ENCODE results near the gene SLC6A17.

Gene SLC6A17

DNA sequence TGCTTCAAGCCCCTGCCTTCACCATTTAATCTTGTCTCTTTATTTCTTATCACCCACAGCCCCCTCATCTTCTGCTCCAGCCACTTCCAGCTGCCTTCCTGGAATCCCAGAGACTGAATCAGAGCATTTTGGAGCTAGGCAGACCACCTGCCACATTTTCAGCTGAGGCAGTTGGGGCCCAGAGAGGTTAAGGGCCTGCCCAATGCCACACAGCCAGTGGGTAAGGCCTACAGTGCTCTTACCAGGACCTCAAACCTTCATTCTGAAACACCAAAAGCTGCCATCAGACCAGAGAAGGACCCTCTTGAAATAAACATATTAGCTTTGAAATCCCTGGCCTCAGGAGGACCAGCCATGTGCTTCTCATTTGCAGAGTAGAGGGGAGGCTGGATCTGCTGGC, 17.6 kb upstream of the SLC6A17 start:
- TF ChIP-seq, protein P1, sequence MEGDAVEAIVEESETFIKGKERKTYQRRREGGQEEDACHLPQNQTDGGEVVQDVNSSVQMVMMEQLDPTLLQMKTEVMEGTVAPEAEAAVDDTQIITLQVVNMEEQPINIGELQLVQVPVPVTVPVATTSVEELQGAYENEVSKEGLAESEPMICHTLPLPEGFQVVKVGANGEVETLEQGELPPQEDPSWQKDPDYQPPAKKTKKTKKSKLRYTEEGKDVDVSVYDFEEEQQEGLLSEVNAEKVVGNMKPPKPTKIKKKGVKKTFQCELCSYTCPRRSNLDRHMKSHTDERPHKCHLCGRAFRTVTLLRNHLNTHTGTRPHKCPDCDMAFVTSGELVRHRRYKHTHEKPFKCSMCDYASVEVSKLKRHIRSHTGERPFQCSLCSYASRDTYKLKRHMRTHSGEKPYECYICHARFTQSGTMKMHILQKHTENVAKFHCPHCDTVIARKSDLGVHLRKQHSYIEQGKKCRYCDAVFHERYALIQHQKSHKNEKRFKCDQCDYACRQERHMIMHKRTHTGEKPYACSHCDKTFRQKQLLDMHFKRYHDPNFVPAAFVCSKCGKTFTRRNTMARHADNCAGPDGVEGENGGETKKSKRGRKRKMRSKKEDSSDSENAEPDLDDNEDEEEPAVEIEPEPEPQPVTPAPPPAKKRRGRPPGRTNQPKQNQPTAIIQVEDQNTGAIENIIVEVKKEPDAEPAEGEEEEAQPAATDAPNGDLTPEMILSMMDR (IDR thresholded peaks at IDR 0.05; ENCODE audit: control extremely low read depth, extremely low read depth, low read depth, missing control alignments) = no peak
- ChIA-PET POLR2A (no interaction called here), CTCF (interaction anchor here (0.7 to 1.3 kb wide), 5 partner anchors 9 to 75 kb away, joined by 3 to 4 read pairs (median 3); no protein-coding TSS in a partner anchor)
- no peak for DNase-seq (ENCODE audit: extremely low spot score)

DNA sequence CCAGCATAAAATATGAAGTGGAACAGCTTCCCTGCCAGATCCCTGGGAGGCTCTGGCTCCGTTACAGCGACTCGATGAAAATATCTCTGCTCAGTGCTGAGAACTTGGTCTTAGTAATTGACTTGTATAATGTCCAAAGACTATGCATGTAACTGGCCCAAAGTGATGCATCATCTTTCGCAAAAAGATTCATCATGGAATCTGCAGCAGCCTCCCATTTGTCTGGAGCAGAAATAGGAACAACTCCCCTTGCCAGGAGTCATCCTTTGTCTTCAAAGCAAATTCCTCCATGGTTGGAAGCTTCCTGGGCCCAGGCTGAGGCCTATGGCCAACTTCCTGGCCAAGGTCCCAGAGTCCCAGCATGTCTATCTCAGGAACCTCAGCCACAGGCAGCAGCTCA, 16.9 kb upstream of the SLC6A17 start:
- no peak for DNase-seq (ENCODE audit: extremely low spot score)
- TF ChIP-seq, protein P1 (IDR thresholded peaks at IDR 0.05; ENCODE audit: control extremely low read depth, extremely low read depth, low read depth, missing control alignments) = no peak
- ChIA-PET CTCF (interaction anchor here (0.9 to 1.3 kb wide), 8 partner anchors 9 to 362 kb away, joined by 3 to 4 read pairs (median 3); no protein-coding TSS in a partner anchor), POLR2A (no interaction called here)

DNA sequence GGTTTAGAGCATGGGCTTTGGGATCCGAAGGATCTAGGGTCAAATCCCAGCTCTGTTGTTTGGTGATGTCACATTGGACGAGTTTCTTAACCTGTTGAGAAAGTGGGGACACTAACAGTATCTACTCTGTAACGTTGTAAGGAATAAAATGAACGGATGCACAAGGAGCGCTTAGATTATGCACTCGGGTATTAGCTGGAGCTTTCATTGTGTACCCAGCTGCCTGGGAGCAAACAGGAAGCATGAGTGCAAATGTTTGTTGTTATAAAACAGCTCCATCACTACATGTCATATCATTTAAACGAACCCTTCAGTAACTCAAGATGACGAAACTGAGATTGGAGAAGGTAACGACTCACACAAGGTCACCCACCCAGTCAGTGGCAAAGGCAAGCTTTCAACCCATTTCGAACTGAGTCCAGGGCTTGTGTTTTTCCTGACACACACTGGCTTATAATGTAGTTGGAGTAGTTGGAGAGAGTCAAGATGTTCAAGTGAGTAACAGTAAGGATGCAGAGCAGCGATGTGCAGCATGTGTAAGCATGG, 16.2 kb upstream of the SLC6A17 start:
- no peak for DNase-seq (ENCODE audit: extremely low spot score)
- CTCF ChIA-PET = interaction anchor here (0.9 to 1.2 kb wide), 8 partner anchors 8 to 361 kb away, joined by 3 to 4 read pairs (median 3); no protein-coding TSS in a partner anchor
- POLR2A ChIA-PET = no interaction called here

DNA sequence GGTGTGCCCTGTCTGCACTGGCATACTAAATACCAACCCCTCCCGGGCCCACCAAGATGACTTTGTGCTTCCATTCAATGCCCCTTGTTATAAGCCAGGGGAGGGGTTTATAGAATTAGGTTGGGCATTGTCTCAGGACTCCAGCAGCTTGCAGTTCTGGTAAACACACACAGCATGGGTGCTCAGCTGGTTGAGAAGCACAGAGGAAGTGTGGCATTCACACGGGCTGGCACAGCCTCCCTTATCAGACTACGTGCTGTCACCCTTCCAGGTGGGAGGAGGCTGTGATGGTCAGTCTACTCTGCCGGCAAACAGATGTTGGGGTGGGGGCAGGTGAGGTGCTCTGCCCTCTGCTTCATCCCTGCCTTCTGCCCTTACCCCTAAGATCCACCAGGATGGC, 15.0 kb upstream of the SLC6A17 start:
- ChIA-PET CTCF (interaction anchor here (1.2 to 1.8 kb wide), 2 partner anchors 10 to 361 kb away, joined by 3 to 5 read pairs; no protein-coding TSS in a partner anchor), POLR2A (no interaction called here)
- DNase-seq (ENCODE audit: extremely low spot score) = no peak
- TF ChIP-seq, protein P1 (IDR thresholded peaks at IDR 0.05; ENCODE audit: control extremely low read depth, extremely low read depth, low read depth, missing control alignments) = no peak

More for the DNA sequence above, 16.2 kb upstream of the SLC6A17 start:
- TF ChIP-seq, protein P1 (IDR thresholded peaks at IDR 0.05; ENCODE audit: control extremely low read depth, extremely low read depth, low read depth, missing control alignments) = no peak

DNA sequence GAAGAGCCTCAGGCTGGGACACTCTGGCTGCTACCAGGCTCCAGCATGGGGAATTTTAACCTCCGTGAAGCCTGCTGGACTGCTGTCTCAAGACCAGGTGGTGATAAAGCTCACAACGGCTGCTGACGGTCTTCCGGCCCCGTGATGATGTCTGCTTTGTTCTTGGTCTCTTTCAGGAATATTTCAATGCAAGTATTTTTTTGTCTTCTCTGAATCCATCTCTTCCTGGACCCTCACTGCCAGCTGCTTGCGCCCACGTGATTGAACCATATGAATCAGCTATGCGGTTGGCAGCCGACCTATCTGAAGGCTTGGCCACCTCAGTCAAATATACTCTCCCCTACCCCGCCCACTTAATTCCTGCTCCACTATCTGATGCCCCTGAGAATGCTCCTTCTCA, 14.6 kb upstream of the SLC6A17 start:
- ChIA-PET POLR2A (no interaction called here), CTCF (interaction anchor here (1.8 kb wide), 1 partner anchor 360 kb away, joined by 5 read pairs; no protein-coding TSS in a partner anchor)
- TF ChIP-seq, protein P1 (IDR thresholded peaks at IDR 0.05; ENCODE audit: control extremely low read depth, extremely low read depth, low read depth, missing control alignments) = no peak
- no peak for DNase-seq (ENCODE audit: extremely low spot score)

DNA sequence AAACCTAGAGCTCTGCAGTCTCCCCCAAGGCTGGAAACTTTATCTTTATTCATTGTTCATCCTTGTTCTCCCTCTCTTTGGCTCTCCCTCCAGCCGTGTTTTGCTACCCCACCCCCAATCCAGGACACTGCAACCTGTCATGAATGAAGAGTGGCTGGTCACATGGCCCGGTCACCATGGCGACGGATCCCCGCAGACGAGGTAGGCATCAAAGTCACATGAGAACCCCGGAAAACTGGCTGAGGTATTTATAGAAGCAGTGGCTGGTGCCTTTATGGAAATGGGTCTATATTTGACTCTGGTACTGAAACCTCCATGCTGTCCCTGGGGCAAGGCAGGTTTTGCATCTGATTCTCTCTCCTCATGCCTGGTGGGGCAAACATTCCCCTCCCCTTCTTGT, 13.4 kb upstream of the SLC6A17 start:
- TF ChIP-seq, protein P1 (IDR thresholded peaks at IDR 0.05; ENCODE audit: control extremely low read depth, extremely low read depth, low read depth, missing control alignments) = no peak
- CTCF ChIA-PET = no interaction called here
- DNase-seq (ENCODE audit: extremely low spot score) = no peak
- POLR2A ChIA-PET = no interaction called here

Measured in GM10248 (cell line).